WTC11 (cell line): ENCODE results near the gene MYH9. TPM values are rescaled to one million over a fixed set of nuclear protein-coding genes. Genes with fewer than 3 reads are reported as not detected.

ENCODE experiments used
- ATAC-seq: fragments of 200-7000 bp; cut with Tn5 transposase; 2 replicates; pipeline ENCODE4 v1.10.0; 2021; ENCODE audit warnings: mild to moderate bottlenecking, moderate library complexity
- CTCF ChIA-PET: fragments of 300-600 bp; sonication (Branson Sonifier 250); formaldehyde crosslinking; loops from one replicate; lab custom pipeline; 2021; ENCODE audit warnings: antibody characterized with exemption; lab: Charles Lee
- POLR2A ChIA-PET: fragments of 350-600 bp; sonication (Branson Sonifier 250); formaldehyde crosslinking; loops from one replicate; lab custom pipeline; 2021; ENCODE audit warnings: antibody characterized with exemption; lab: Charles Lee
- DNase-seq: peaks from one replicate; pipeline ENCODE4 v3.0.0; 2021; ENCODE audit warnings: low spot score
- H3K27ac Mint-ChIP-seq: 2 replicates; pipeline ENCODE4 v1.8.0; 2021; ENCODE audit warnings: mixed read lengths
- H3K27me3 Mint-ChIP-seq: 2 replicates; pipeline ENCODE4 v1.8.0; 2021; ENCODE audit warnings: low read depth, mild to moderate bottlenecking, moderate library complexity, mixed read lengths
- H3K36me3 Mint-ChIP-seq: 2 replicates; pipeline ENCODE4 v1.8.0; 2021; ENCODE audit warnings: mixed read lengths
- H3K4me1 Mint-ChIP-seq: 2 replicates; pipeline ENCODE4 v1.8.0; 2022; ENCODE audit warnings: mixed read lengths
- H3K4me3 Mint-ChIP-seq: 2 replicates; pipeline ENCODE4 v1.8.0; 2021; ENCODE audit warnings: mild to moderate bottlenecking, moderate library complexity, mixed read lengths
- H3K9me3 Mint-ChIP-seq: 2 replicates; pipeline ENCODE4 v1.8.0; 2021; ENCODE audit warnings: mixed read lengths
- AR ChIP-seq: fragments of 250-450 bp; sonication (Bioruptor Pico); IDR thresholded peaks from 2 replicates; pipeline ENCODE4 v1.9.0; 2021; ENCODE audit warnings: mild to moderate bottlenecking
- ATF1 ChIP-seq: sonication (generic); formaldehyde crosslinking; IDR thresholded peaks from 2 replicates; pipeline ENCODE4 v1.8.1; 2023; ENCODE audit warnings: mild to moderate bottlenecking, moderate library complexity, missing genetic modification reagents
- ATF2 ChIP-seq: sonication (generic); formaldehyde crosslinking; IDR thresholded peaks from 2 replicates; pipeline ENCODE4 v1.8.1; 2022; ENCODE audit warnings: low read depth, missing genetic modification reagents, borderline replicate concordance
- E2F1 ChIP-seq: sonication (generic); formaldehyde crosslinking; IDR thresholded peaks from 2 replicates; pipeline ENCODE4 v1.8.0; 2022; ENCODE audit warnings: mild to moderate bottlenecking, missing genetic modification reagents
- GRHL2 ChIP-seq: fragments of 250-450 bp; sonication (Bioruptor Pico); IDR thresholded peaks from 2 replicates; pipeline ENCODE4 v1.8.0; 2022; ENCODE audit warnings: mild to moderate bottlenecking, moderate library complexity; ENCODE audit not compliant: insufficient replicate concordance, severe bottlenecking
- JUN ChIP-seq: sonication (generic); formaldehyde crosslinking; IDR thresholded peaks from 2 replicates; pipeline ENCODE4 v1.8.0; 2023; ENCODE audit warnings: mild to moderate bottlenecking, missing genetic modification reagents
- MLX ChIP-seq: sonication (generic); formaldehyde crosslinking; IDR thresholded peaks from 2 replicates; pipeline ENCODE4 v1.8.1; 2023; ENCODE audit warnings: mild to moderate bottlenecking, missing genetic modification reagents, moderate library complexity
- SOX15 ChIP-seq: fragments of 250-450 bp; sonication (Bioruptor Pico); IDR thresholded peaks from 2 replicates; pipeline ENCODE4 v1.9.0; 2021; ENCODE audit warnings: mild to moderate bottlenecking
- SP1 ChIP-seq: sonication (generic); formaldehyde crosslinking; conservative IDR thresholded peaks from 2 replicates; pipeline ENCODE4 v1.8.1; 2022; ENCODE audit warnings: missing genetic modification reagents
- TP53 ChIP-seq: sonication (generic); formaldehyde crosslinking; IDR thresholded peaks from 2 replicates; pipeline ENCODE4 v1.8.1; 2023; ENCODE audit warnings: mild to moderate bottlenecking, missing genetic modification reagents
- USF2 ChIP-seq: sonication (generic); formaldehyde crosslinking; IDR thresholded peaks from 2 replicates; pipeline ENCODE4 v1.8.1; 2023; ENCODE audit warnings: mild to moderate bottlenecking, missing genetic modification reagents, moderate library complexity
- ZNF219 ChIP-seq: sonication (generic); formaldehyde crosslinking; IDR thresholded peaks from 2 replicates; pipeline ENCODE4 v1.8.0; 2023; ENCODE audit warnings: missing genetic modification reagents, mild to moderate bottlenecking, borderline replicate concordance
- ZNF416 ChIP-seq: fragments of 250-450 bp; sonication (Bioruptor Pico); IDR thresholded peaks from 2 replicates; pipeline ENCODE4 v1.9.0; 2021; ENCODE audit warnings: mild to moderate bottlenecking, inconsistent platforms
- total RNA-seq: library from RNA; stranded (reverse); gene quantifications from 3 replicates; pipeline ENCODE4 v1.2.3, GENCODE V29; 2021
- TF ChIP-seq, protein P1 (sequence below): sonication (generic); formaldehyde crosslinking; IDR thresholded peaks from 2 replicates; pipeline ENCODE4 v1.8.0; 2022; ENCODE audit warnings: missing genetic modification reagents
- TF ChIP-seq, protein P2 (sequence below): fragments of 250-450 bp; sonication (Bioruptor Pico); IDR thresholded peaks from 2 replicates; pipeline ENCODE4 v2.1.2; 2022; ENCODE audit warnings: mild to moderate bottlenecking, moderate library complexity
- TF ChIP-seq, protein P3 (sequence below): sonication (generic); formaldehyde crosslinking; IDR thresholded peaks from 2 replicates; pipeline ENCODE4 v1.8.1; 2023; ENCODE audit warnings: mild to moderate bottlenecking, missing genetic modification reagents

MYH9 gene
- total RNA-seq, 1 experiment from 2014 or later, result 277 TPM

- TF ChIP-seq, protein P1, sequence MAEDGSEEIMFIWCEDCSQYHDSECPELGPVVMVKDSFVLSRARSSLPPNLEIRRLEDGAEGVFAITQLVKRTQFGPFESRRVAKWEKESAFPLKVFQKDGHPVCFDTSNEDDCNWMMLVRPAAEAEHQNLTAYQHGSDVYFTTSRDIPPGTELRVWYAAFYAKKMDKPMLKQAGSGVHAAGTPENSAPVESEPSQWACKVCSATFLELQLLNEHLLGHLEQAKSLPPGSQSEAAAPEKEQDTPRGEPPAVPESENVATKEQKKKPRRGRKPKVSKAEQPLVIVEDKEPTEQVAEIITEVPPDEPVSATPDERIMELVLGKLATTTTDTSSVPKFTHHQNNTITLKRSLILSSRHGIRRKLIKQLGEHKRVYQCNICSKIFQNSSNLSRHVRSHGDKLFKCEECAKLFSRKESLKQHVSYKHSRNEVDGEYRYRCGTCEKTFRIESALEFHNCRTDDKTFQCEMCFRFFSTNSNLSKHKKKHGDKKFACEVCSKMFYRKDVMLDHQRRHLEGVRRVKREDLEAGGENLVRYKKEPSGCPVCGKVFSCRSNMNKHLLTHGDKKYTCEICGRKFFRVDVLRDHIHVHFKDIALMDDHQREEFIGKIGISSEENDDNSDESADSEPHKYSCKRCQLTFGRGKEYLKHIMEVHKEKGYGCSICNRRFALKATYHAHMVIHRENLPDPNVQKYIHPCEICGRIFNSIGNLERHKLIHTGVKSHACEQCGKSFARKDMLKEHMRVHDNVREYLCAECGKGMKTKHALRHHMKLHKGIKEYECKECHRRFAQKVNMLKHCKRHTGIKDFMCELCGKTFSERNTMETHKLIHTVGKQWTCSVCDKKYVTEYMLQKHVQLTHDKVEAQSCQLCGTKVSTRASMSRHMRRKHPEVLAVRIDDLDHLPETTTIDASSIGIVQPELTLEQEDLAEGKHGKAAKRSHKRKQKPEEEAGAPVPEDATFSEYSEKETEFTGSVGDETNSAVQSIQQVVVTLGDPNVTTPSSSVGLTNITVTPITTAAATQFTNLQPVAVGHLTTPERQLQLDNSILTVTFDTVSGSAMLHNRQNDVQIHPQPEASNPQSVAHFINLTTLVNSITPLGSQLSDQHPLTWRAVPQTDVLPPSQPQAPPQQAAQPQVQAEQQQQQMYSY (CRISPR knock-in tag), result no peak
- TF ChIP-seq, protein P2, sequence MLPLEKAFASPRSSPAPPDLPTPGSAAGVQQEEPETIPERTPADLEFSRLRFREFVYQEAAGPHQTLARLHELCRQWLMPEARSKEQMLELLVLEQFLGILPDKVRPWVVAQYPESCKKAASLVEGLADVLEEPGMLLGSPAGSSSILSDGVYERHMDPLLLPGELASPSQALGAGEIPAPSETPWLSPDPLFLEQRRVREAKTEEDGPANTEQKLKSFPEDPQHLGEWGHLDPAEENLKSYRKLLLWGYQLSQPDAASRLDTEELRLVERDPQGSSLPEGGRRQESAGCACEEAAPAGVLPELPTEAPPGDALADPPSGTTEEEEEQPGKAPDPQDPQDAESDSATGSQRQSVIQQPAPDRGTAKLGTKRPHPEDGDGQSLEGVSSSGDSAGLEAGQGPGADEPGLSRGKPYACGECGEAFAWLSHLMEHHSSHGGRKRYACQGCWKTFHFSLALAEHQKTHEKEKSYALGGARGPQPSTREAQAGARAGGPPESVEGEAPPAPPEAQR (CRISPR knock-in tag), result no peak
- TF ChIP-seq ATF2, result no peak
- TF ChIP-seq GRHL2 (CRISPR knock-in tag), result no peak
- TF ChIP-seq E2F1 (CRISPR knock-in tag), result no peak
- TF ChIP-seq, protein P3, sequence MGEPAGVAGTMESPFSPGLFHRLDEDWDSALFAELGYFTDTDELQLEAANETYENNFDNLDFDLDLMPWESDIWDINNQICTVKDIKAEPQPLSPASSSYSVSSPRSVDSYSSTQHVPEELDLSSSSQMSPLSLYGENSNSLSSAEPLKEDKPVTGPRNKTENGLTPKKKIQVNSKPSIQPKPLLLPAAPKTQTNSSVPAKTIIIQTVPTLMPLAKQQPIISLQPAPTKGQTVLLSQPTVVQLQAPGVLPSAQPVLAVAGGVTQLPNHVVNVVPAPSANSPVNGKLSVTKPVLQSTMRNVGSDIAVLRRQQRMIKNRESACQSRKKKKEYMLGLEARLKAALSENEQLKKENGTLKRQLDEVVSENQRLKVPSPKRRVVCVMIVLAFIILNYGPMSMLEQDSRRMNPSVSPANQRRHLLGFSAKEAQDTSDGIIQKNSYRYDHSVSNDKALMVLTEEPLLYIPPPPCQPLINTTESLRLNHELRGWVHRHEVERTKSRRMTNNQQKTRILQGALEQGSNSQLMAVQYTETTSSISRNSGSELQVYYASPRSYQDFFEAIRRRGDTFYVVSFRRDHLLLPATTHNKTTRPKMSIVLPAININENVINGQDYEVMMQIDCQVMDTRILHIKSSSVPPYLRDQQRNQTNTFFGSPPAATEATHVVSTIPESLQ (CRISPR knock-in tag), result no peak
- no peak for TF ChIP-seq AR
Observed at GRCh38 chr22:36335621-36336020, 52.1 kb downstream of the MYH9 start (continued).

GRCh38 chr22:36334821-36335603, 52.8 kb downstream of the MYH9 start:
- no peaks in the 10 kb centered on the region for H3K27me3 Mint-ChIP-seq
- CTCF ChIA-PET, result interaction anchor here (1.2 to 3.6 kb wide), 9 partner anchors 9 to 152 kb away, joined by 4 to 16 read pairs (median 6); partner anchors contain the start of gene MYH9
- no peak overlapping the region for H3K4me3 Mint-ChIP-seq
- H3K4me1 Mint-ChIP-seq, result peaks cover 66% of the 10 kb centered on the region
- DNase-seq, result no peak
- no peak for ATAC-seq
- POLR2A ChIA-PET, result interaction anchor here (0.5 to 1.4 kb wide), 4 partner anchors 43 to 80 kb away, joined by 3 to 5 read pairs (median 4); partner anchors contain the start of gene MYH9
- no peaks in the 10 kb centered on the region for H3K9me3 Mint-ChIP-seq
- H3K27ac Mint-ChIP-seq, result peak overlapping the region; percentile 99
- peaks cover 44% of the 10 kb centered on the region for H3K36me3 Mint-ChIP-seq
- no peak for TF ChIP-seq MLX
- TF ChIP-seq ATF1 (CRISPR knock-in tag), result no peak
- TF ChIP-seq, protein P1 (CRISPR knock-in tag), result no peak
- TF ChIP-seq SOX15, result no peak
- TF ChIP-seq TP53 (CRISPR knock-in tag), result no peak
- TF ChIP-seq USF2 (CRISPR knock-in tag), result no peak
- TF ChIP-seq SP1 (CRISPR knock-in tag), result no peak
- TF ChIP-seq ZNF416 (CRISPR knock-in tag), result no peak
- TF ChIP-seq ZNF219 (CRISPR knock-in tag), result no peak
- no peak for TF ChIP-seq JUN (CRISPR knock-in tag)
